C4-2B (cell line): ENCODE data around the gene KCNIP4.

ENCODE experiments used
- ZFX ChIP-seq: fragments of 450-650 bp; IDR thresholded peaks from 2 replicates; pipeline ENCODE4 v1.6.1; 2017
- TF ChIP-seq, protein P1 (sequence below): fragments of 450-650 bp; conservative IDR thresholded peaks from 2 replicates; pipeline ENCODE4 v1.5.1; 2017; ENCODE audit warnings: mild to moderate bottlenecking

DNA sequence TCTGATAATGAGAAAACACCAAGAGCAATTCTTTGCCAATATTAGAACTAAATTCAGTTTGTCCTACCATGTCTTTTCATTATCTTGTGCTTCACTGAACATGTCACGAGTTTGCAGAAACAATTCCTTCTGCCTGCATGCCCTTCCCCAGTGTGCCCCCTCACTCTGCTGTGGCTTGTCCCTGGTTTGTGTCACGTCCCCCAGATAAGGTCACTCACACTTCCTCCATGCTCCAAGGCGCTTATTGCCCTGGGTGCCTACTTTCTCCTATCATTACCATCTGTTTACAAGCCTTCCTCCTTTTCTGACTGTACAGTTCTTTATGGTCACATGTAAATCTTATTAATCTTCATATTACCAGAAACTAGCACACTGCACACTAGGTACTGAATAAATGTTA is 394.1 kb downstream of the KCNIP4 start:
- TF ChIP-seq, protein P1, sequence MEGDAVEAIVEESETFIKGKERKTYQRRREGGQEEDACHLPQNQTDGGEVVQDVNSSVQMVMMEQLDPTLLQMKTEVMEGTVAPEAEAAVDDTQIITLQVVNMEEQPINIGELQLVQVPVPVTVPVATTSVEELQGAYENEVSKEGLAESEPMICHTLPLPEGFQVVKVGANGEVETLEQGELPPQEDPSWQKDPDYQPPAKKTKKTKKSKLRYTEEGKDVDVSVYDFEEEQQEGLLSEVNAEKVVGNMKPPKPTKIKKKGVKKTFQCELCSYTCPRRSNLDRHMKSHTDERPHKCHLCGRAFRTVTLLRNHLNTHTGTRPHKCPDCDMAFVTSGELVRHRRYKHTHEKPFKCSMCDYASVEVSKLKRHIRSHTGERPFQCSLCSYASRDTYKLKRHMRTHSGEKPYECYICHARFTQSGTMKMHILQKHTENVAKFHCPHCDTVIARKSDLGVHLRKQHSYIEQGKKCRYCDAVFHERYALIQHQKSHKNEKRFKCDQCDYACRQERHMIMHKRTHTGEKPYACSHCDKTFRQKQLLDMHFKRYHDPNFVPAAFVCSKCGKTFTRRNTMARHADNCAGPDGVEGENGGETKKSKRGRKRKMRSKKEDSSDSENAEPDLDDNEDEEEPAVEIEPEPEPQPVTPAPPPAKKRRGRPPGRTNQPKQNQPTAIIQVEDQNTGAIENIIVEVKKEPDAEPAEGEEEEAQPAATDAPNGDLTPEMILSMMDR: no peak
- TF ChIP-seq ZFX: no peak
